Mucosa of descending colon (tissue), 3 donors: ENCODE data around the gene EFNA1. TPM values are rescaled to one million over a fixed set of nuclear protein-coding genes. Genes with fewer than 3 reads are reported as not detected.
A peak's percentile ranks its signal among the peaks of the same experiment; 100 is the strongest.

ENCODE experiments used
- ATAC-seq: fragments of 200-7000 bp; cut with Tn5 transposase; one replicate; pipeline ENCODE4 v1.9.1; 2020; ENCODE audit warnings: mild to moderate bottlenecking, moderate library complexity
- DNase-seq, 3 donors: peaks; one replicate each; pipeline ENCODE4 v3.0.0-alpha.2; 2020
- H3K36me3 ChIP-seq: fragments of 200-600 bp; one replicate; pipeline ENCODE4 v1.8.0; 2021; ENCODE audit warnings: low read depth, mild to moderate bottlenecking
- H3K4me1 ChIP-seq: fragments of 200-600 bp; one replicate; pipeline ENCODE4 v1.8.0; 2021; ENCODE audit warnings: low read depth, mild to moderate bottlenecking
- H3K4me3 ChIP-seq: fragments of 200-600 bp; one replicate; pipeline ENCODE4 v1.8.0; 2021; ENCODE audit warnings: mild to moderate bottlenecking
- H3K9me3 ChIP-seq: fragments of 200-600 bp; one replicate; pipeline ENCODE4 v1.8.0; 2021; ENCODE audit warnings: mild to moderate bottlenecking
- intact Hi-C, 2 donors: fragments of 100-400 bp; cut with DNase I in 1 of 2; cut with micrococcal nuclease in 1 of 2; formaldehyde crosslinking; loops; one replicate each; pipeline versions ENCODE4 v1.11.0 to v1.11.1; 2022; cut with DNase I, micrococcal nuclease
- total RNA-seq, 3 donors: library from RNA; stranded (reverse); fragmentation: NEBNext Ultra II Directional in 2 of 3; extraction: Animal tissue kit (Norgen Biotek cat#: 25700) in 2 of 3; gene quantifications; one replicate each; pipeline versions ENCODE4 v1.2.1 to v1.2.4, GENCODE V29; 2021 to 2023
- TF ChIP-seq, protein P1 (sequence below): fragments of 200-600 bp; IDR thresholded peaks from one replicate; pipeline ENCODE4 v1.8.0; 2022; ENCODE audit warnings: antibody characterized with exemption, mild to moderate bottlenecking
- donor health status: DM: no; HTN: no; CAD: no; lungs with moderate emphysema.
- donor health status: DM: no; HTN: no; CAD: no.
- donor health status: DM: no; HTN: yes; CAD: no.

EFNA1 gene
- total RNA-seq, 3 donors from 2014 or later = 46.3 to 198 (median 110) TPM

DNA sequence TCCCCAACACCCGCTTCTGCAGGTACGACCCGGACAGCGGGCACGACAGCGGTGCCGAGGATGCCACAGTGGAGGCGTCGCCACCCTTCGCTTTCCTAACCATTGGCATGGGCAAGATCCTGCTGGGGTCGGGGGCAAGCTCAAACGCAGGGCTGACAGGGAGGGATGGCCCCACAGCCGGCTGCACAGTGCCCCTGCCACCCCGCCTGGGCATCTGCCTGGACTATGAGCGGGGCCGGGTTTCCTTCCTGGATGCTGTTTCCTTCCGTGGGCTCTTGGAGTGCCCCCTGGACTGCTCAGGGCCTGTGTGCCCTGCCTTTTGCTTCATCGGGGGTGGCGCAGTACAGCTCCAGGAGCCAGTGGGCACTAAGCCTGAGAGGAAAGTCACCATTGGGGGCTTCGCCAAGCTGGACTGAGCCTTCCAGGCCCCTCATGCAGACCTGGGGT, 56.1 kb downstream of the EFNA1 start:
- Histone ChIP-seq H3K9me3 (no peaks in the 10 kb centered on the region), H3K4me3 (no peak overlapping the region), H3K4me1 (peaks cover 20% of the 10 kb centered on the region), H3K36me3 (no peaks in the 10 kb centered on the region)
- TF ChIP-seq, protein P1, sequence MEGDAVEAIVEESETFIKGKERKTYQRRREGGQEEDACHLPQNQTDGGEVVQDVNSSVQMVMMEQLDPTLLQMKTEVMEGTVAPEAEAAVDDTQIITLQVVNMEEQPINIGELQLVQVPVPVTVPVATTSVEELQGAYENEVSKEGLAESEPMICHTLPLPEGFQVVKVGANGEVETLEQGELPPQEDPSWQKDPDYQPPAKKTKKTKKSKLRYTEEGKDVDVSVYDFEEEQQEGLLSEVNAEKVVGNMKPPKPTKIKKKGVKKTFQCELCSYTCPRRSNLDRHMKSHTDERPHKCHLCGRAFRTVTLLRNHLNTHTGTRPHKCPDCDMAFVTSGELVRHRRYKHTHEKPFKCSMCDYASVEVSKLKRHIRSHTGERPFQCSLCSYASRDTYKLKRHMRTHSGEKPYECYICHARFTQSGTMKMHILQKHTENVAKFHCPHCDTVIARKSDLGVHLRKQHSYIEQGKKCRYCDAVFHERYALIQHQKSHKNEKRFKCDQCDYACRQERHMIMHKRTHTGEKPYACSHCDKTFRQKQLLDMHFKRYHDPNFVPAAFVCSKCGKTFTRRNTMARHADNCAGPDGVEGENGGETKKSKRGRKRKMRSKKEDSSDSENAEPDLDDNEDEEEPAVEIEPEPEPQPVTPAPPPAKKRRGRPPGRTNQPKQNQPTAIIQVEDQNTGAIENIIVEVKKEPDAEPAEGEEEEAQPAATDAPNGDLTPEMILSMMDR = no peak
- intact Hi-C loops = no loop called here
- DNase-seq (peak in 1 of 3 donors; percentile 32), ATAC-seq (no peak)

DNA sequence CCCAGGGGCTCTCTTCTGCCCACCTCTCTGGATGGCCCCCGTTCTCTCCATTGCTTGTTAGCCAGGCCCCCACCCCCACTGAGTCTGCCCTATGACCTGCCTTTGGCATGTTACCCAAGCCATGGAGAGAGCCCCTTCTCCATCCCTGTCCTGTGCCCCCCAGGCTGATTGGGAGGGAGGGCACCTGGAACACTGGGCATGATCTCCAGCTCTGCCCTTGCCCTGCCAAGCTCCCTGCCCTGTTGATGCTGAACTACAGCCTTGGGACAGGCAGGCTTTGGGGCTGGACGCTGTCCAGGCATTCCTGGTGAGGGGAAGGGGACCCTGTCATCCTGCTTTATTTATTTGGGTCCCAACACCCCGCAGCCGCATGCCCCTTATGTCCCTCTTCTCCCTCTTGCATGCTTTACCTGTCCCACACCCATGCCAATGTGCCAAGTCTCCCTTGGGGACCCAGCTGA, 56.7 kb downstream of the EFNA1 start:
- DNase-seq (peak in 1 of 3 donors; percentile 36), ATAC-seq (no peak)
- Histone ChIP-seq H3K4me1 (peaks cover 20% of the 10 kb centered on the region), H3K4me3 (no peak overlapping the region), H3K36me3 (no peaks in the 10 kb centered on the region), H3K9me3 (no peaks in the 10 kb centered on the region)
- intact Hi-C loops = no loop called here
- TF ChIP-seq, protein P1 = no peak

Other genes with a start within 250 kb of the EFNA1 start
- 10 to 100 TPM; 28.4 to 37.6 (median 35.8) TPM for gene PMVK, start 191.2 kb upstream of the EFNA1 start, total RNA-seq
- gene PBXIP1, start 171.8 kb upstream of the EFNA1 start, total RNA-seq = 100 to 1,000 TPM in 1 of 3 donors, 10 to 100 TPM in 2; 35.6 to 146 (median 49.4) TPM
- gene PYGO2, start 166.1 kb upstream of the EFNA1 start, total RNA-seq = 10 to 100 TPM; 22.8 to 34.3 (median 25.8) TPM
- gene SHC1, start 157.1 kb upstream of the EFNA1 start, total RNA-seq = 100 to 1,000 TPM in 2 of 3 donors, 10 to 100 TPM in 1; 92.7 to 130 (median 122) TPM
- gene CKS1B, start 153.2 kb upstream of the EFNA1 start, total RNA-seq = 10 to 100 TPM; 26.8 to 52.4 (median 29.3) TPM
- 10 to 100 TPM; 28.4 to 40.4 (median 31.2) TPM for gene FLAD1, start 144.5 kb upstream of the EFNA1 start, total RNA-seq
- gene LENEP, start 134.3 kb upstream of the EFNA1 start, total RNA-seq = under 1 TPM in 2 of 3 donors, not detected in 1; 0.60 to 0.76 TPM
- gene ZBTB7B, start 125.1 kb upstream of the EFNA1 start, total RNA-seq = 100 to 1,000 TPM; 175 to 313 (median 255) TPM
- gene DCST2, start 94.1 kb upstream of the EFNA1 start, total RNA-seq = 1 to 10 TPM; 1.7 to 3.3 (median 2.3) TPM
- gene DCST1, start 94.1 kb upstream of the EFNA1 start, total RNA-seq = under 1 TPM in 2 of 3 donors, not detected in 1; 0.19 to 0.20 TPM
- 100 to 1,000 TPM in 1 of 3 donors, 10 to 100 TPM in 2; 71.8 to 148 (median 79.7) TPM for gene ADAM15, start 76.6 kb upstream of the EFNA1 start, total RNA-seq
- gene EFNA4, start 64.1 kb upstream of the EFNA1 start, total RNA-seq = 10 to 100 TPM; 12.3 to 27.2 (median 26.4) TPM
- 10 to 100 TPM in 1 of 3 donors, 1 to 10 TPM in 2; 2.1 to 17.4 (median 5.6) TPM for gene EFNA3, start 49.0 kb upstream of the EFNA1 start, total RNA-seq
- gene SLC50A1, start 8.0 kb downstream of the EFNA1 start, total RNA-seq = 10 to 100 TPM; 38.7 to 95.8 (median 66.4) TPM
- 100 to 1,000 TPM in 1 of 3 donors, 10 to 100 TPM in 2; 76.3 to 106 (median 78.4) TPM for gene DPM3, start 12.7 kb downstream of the EFNA1 start, total RNA-seq
- gene KRTCAP2, start 45.4 kb downstream of the EFNA1 start, total RNA-seq = 100 to 1,000 TPM; 162 to 190 (median 176) TPM
- gene TRIM46, start 46.0 kb downstream of the EFNA1 start, total RNA-seq = under 1 TPM; 0.26 to 0.76 (median 0.39) TPM
- 10 to 100 TPM; 22.4 to 35.9 (median 33.9) TPM for gene THBS3, start 80.0 kb downstream of the EFNA1 start, total RNA-seq
- gene MTX1, start 80.8 kb downstream of the EFNA1 start, total RNA-seq = 10 to 100 TPM; 26.1 to 41.1 (median 35.6) TPM
- 10 to 100 TPM; 16.9 to 42.6 (median 20.4) TPM for gene ENTREP3, start 127.6 kb downstream of the EFNA1 start, total RNA-seq
- gene SCAMP3, start 134.5 kb downstream of the EFNA1 start, total RNA-seq = 10 to 100 TPM; 43.6 to 53.4 (median 46.8) TPM
- gene CLK2, start 145.6 kb downstream of the EFNA1 start, total RNA-seq = 10 to 100 TPM; 43.7 to 51.7 (median 47.8) TPM
- 10 to 100 TPM; 10.3 to 15.6 (median 10.8) TPM for gene HCN3, start 149.6 kb downstream of the EFNA1 start, total RNA-seq
- 1 to 10 TPM in 2 of 3 donors, under 1 TPM in 1; 0.63 to 2.0 (median 1.5) TPM for gene PKLR, start 173.6 kb downstream of the EFNA1 start, total RNA-seq
- 100 to 1,000 TPM; 130 to 244 (median 222) TPM for gene FDPS, start 181.0 kb downstream of the EFNA1 start, total RNA-seq
- 10 to 100 TPM; 58.9 to 79.4 (median 60.6) TPM for gene RUSC1, start 193.0 kb downstream of the EFNA1 start, total RNA-seq